GM18868 (cell line): ENCODE results near the gene PLEKHM3.

Experiments used
- ATAC-seq: cut with Tn5 transposase; IDR thresholded peaks from one replicate; pipeline ENCODE4 v1.9.1; 2021; ENCODE audit warnings: mild to moderate bottlenecking, moderate library complexity; ENCODE audit not compliant: unreplicated experiment

The PLEKHM3 gene

GRCh38 chr2:208025037-208025813, at the start of gene PLEKHM3:
Gene PLEKHM3, minus strand, starts transcription at chr2:208025527. Its CDS starts 23,888 bp downstream, at chr2:208001639.
- ATAC-seq, result peak; percentile 91

GRCh38 chr2:208074610-208075356, 49.5 kb upstream of the PLEKHM3 start:
- no peak for ATAC-seq

GRCh38 chr2:208072250-208072892, 47.0 kb upstream of the PLEKHM3 start:
- ATAC-seq, result peak; percentile 93

GRCh38 chr2:208069186-208069585, 43.9 kb upstream of the PLEKHM3 start:
- ATAC-seq, result no peak

GRCh38 chr2:208066016-208066415, 40.7 kb upstream of the PLEKHM3 start:
- no peak for ATAC-seq

- ATAC-seq, result no peak
Observed at GRCh38 chr2:208065476-208065875, 40.1 kb upstream of the PLEKHM3 start.

GRCh38 chr2:208064220-208064961, 39.1 kb upstream of the PLEKHM3 start:
- peak; percentile 85 for ATAC-seq

GRCh38 chr2:208062961-208063360, 37.6 kb upstream of the PLEKHM3 start:
- no peak for ATAC-seq

GRCh38 chr2:208062113-208062512, 36.8 kb upstream of the PLEKHM3 start:
- ATAC-seq, result no peak

GRCh38 chr2:208057108-208057507, 31.8 kb upstream of the PLEKHM3 start:
- ATAC-seq, result no peak

- no peak for ATAC-seq
Observed at GRCh38 chr2:208049441-208049840, 24.1 kb upstream of the PLEKHM3 start.

- no peak for ATAC-seq
Observed at GRCh38 chr2:208049006-208049405, 23.7 kb upstream of the PLEKHM3 start.

- ATAC-seq, result no peak
Observed at GRCh38 chr2:208047840-208048239, 22.5 kb upstream of the PLEKHM3 start.

GRCh38 chr2:208046686-208047085, 21.4 kb upstream of the PLEKHM3 start:
- no peak for ATAC-seq

GRCh38 chr2:208042450-208042849, 17.1 kb upstream of the PLEKHM3 start:
- no peak for ATAC-seq

GRCh38 chr2:208042041-208042440, 16.7 kb upstream of the PLEKHM3 start:
- no peak for ATAC-seq

- ATAC-seq, result peak; percentile 94
Observed at GRCh38 chr2:208040199-208041171, 15.2 kb upstream of the PLEKHM3 start.

GRCh38 chr2:208039376-208040110, 14.2 kb upstream of the PLEKHM3 start:
- ATAC-seq, result no peak
